ENCODE results near the gene BMPR1A.

GRCh38 chr10:86813101-86813500, 56.7 kb downstream of the BMPR1A start:
- no peak for TF ChIP-seq CTBP1 (IDR thresholded peaks at IDR 0.05; ENCODE audit: borderline replicate concordance)
- TF ChIP-seq BHLHE40 (IDR thresholded peaks at IDR 0.05; ENCODE audit: borderline replicate concordance): no peak
- no peak for TF ChIP-seq ZNF384 (IDR thresholded peaks at IDR 0.05)
- no peak for TF ChIP-seq FOXA1 (IDR thresholded peaks at IDR 0.05)
- no peak for TF ChIP-seq HDGF (IDR thresholded peaks at IDR 0.05; ENCODE audit: borderline replicate concordance)
- no peak for TF ChIP-seq L3MBTL2 (conservative IDR thresholded peaks at IDR 0.05)
